ENCODE measurements around the gene ASMTL. TPM values are rescaled to one million over a fixed set of nuclear protein-coding genes. Genes with fewer than 3 reads are reported as not detected.

The ASMTL gene
- total and polyA plus RNA-seq, 8 donors, result 11.2 to 25.9 (median 16.3) TPM

GRCh38 chrX:1397441-1398270 is 55.1 kb downstream of the ASMTL start:
- intact Hi-C loops (cut with DNase I), result loop anchor here in 1 of 3 donors (10.0 kb wide), 1 partner anchor 47 kb away; no protein-coding TSS in a partner anchor
- no peaks in the 10 kb centered on the region for H3K9me3 ChIP-seq
- ATAC-seq (no peak), DNase-seq (peak in 3 of 6 donors; percentile 6 to 51 (median 44)), FAIRE-seq (no peak)
- no peak overlapping the region for H3K4me3 ChIP-seq
- WGBS, 2 donors, result 93 to 94% methylated on average over 29 of the region's 29 CpGs
- no peak for TF ChIP-seq CTCF (IDR thresholded peaks at IDR 0.05)
- H3K27ac ChIP-seq, result no peak overlapping the region
- H3K36me3 ChIP-seq, result no peaks in the 10 kb centered on the region
- H3K27me3 ChIP-seq, result no peaks in the 10 kb centered on the region
- H3K4me1 ChIP-seq, result peaks cover 0 to 5% (median 4%) of the 10 kb centered on the region in 3 donors

- WGBS, 2 donors, result 85 to 91% methylated on average over 15 of the region's 15 CpGs
- intact Hi-C loops (cut with DNase I), result loop anchor here in 1 of 3 donors (10.0 kb wide), 1 partner anchor 48 kb away; no protein-coding TSS in a partner anchor
- Histone ChIP-seq H3K27me3 (no peaks in the 10 kb centered on the region), H3K36me3 (no peaks in the 10 kb centered on the region), H3K4me1 (peaks cover 0 to 5% (median 4%) of the 10 kb centered on the region in 3 donors), H3K9me3 (no peaks in the 10 kb centered on the region), H3K4me3 (no peak overlapping the region), H3K27ac (no peak overlapping the region)
- DNase-seq (peak in 2 of 6 donors; percentile 13 to 55), ATAC-seq (no peak), FAIRE-seq (no peak)
- no peak for TF ChIP-seq CTCF (IDR thresholded peaks at IDR 0.05)
These were observed 55.7 kb downstream of the ASMTL start for GRCh38 chrX:1397001-1397400.

- no peak overlapping the region for H3K27ac ChIP-seq
- no peaks in the 10 kb centered on the region for H3K27me3 ChIP-seq
- intact Hi-C loops (cut with DNase I), result loop anchor here in 1 of 3 donors (10.0 kb wide), 1 partner anchor 49 kb away; no protein-coding TSS in a partner anchor
- H3K4me3 ChIP-seq, result no peak overlapping the region
- no peak for TF ChIP-seq CTCF (IDR thresholded peaks at IDR 0.05)
- H3K4me1 ChIP-seq, result peaks cover 3 to 5% (median 5%) of the 10 kb centered on the region in 3 donors
- DNase-seq, result no peak
- no peaks in the 10 kb centered on the region for H3K36me3 ChIP-seq
- H3K9me3 ChIP-seq, result no peaks in the 10 kb centered on the region
- FAIRE-seq, result no peak
- ATAC-seq, result no peak
- WGBS, 2 donors, result 97 to 99% methylated on average over 5 of the region's 5 CpGs
These were observed 57.0 kb downstream of the ASMTL start for GRCh38 chrX:1395646-1396216.

- peaks cover 5 to 14% (median 11%) of the 10 kb centered on the region in 3 donors for H3K4me1 ChIP-seq
- H3K9me3 ChIP-seq, result no peaks in the 10 kb centered on the region
- intact Hi-C loops (cut with DNase I), result loop anchor here in 1 of 3 donors (10.0 kb wide), 1 partner anchor 50 kb away; no protein-coding TSS in a partner anchor
- no peak overlapping the region for H3K27ac ChIP-seq
- FAIRE-seq, result no peak
- ATAC-seq, result no peak
- 94 to 95% methylated on average over 22 of the region's 22 CpGs for WGBS, 2 donors
- no peak overlapping the region for H3K4me3 ChIP-seq
- TF ChIP-seq CTCF (IDR thresholded peaks at IDR 0.05), result no peak
- no peaks in the 10 kb centered on the region for H3K27me3 ChIP-seq
- H3K36me3 ChIP-seq, result peaks cover 0 to 4% (median 0%) of the 10 kb centered on the region in 3 donors
- peak in 3 of 6 donors; percentile 36 to 71 (median 56) for DNase-seq
These were observed 57.8 kb downstream of the ASMTL start for GRCh38 chrX:1394731-1395501.
